CD4-positive, alpha-beta memory T cell (primary cell): Measurements from ENCODE around the gene SEMA3G. TPM values are rescaled to one million over a fixed set of nuclear protein-coding genes. Genes with fewer than 3 reads are reported as not detected.

Experiments
- CTCF ChIA-PET: fragments of 350-600 bp; sonication (Branson Sonifier 250); formaldehyde crosslinking; loops from one replicate; lab custom pipeline; 2021; ENCODE audit warnings: inconsistent platforms; ENCODE audit not compliant: partially characterized antibody; lab: Charles Lee
- POLR2A ChIA-PET: fragments of 350-600 bp; sonication (Branson Sonifier 250); formaldehyde crosslinking; loops from one replicate; lab custom pipeline; 2021; ENCODE audit not compliant: partially characterized antibody; lab: Charles Lee
- DNase-seq, 5 donors: peaks; one replicate each; pipeline versions ENCODE4 v3.0.0 to v3.0.0-alpha.2; 2020 to 2022; ENCODE audit warnings: mixed read lengths in 1 of 5
- H3K27ac ChIP-seq: one replicate; pipeline ENCODE4 v1.7.0; 2013; ENCODE audit warnings: low read depth, low read length
- H3K27me3 ChIP-seq: 2 replicates; pipeline ENCODE4 v1.7.0; 2013; ENCODE audit warnings: mild to moderate bottlenecking, low read length, moderate library complexity; ENCODE audit not compliant: insufficient read depth
- H3K36me3 ChIP-seq: 2 replicates; pipeline ENCODE4 v1.7.0; 2013; ENCODE audit warnings: mild to moderate bottlenecking, low read length, moderate library complexity; ENCODE audit not compliant: insufficient read depth
- H3K4me1 ChIP-seq: 2 replicates; pipeline ENCODE4 v1.7.0; 2013; ENCODE audit warnings: mild to moderate bottlenecking, low read length, moderate library complexity; ENCODE audit not compliant: insufficient read depth
- H3K4me3 ChIP-seq, 2 donors: one replicate each; pipeline ENCODE4 v1.7.0; 2013; ENCODE audit warnings: low read length in 2 of 2, mild to moderate bottlenecking in 1 of 2
- H3K9me3 ChIP-seq, 2 donors: one replicate each; pipeline ENCODE4 v1.7.0; 2013; ENCODE audit warnings: low read length in 2 of 2, control low read depth in 1 of 2; ENCODE audit not compliant: control insufficient read depth in 1 of 2
- H3K27ac Mint-ChIP-seq, 7 donors: one replicate each; pipeline ENCODE4 v1.8.0; 2020 to 2021; ENCODE audit warnings: mixed read lengths in 7 of 7, mild to moderate bottlenecking in 6 of 7, inconsistent platforms in 3 of 7, moderate library complexity in 3 of 7
- H3K27me3 Mint-ChIP-seq, 2 donors: one replicate each; pipeline ENCODE4 v1.8.0; 2020 to 2021; ENCODE audit warnings: mixed read lengths in 2 of 2
- H3K36me3 Mint-ChIP-seq, 2 donors: one replicate each; pipeline ENCODE4 v1.8.0; 2020 to 2021; ENCODE audit warnings: mixed read lengths in 2 of 2, inconsistent platforms in 1 of 2, mild to moderate bottlenecking in 1 of 2
- H3K4me1 Mint-ChIP-seq, 4 donors: one replicate each; pipeline ENCODE4 v1.8.0; 2020 to 2021; ENCODE audit warnings: mixed read lengths in 4 of 4, mild to moderate bottlenecking in 1 of 4
- H3K4me3 Mint-ChIP-seq, 8 donors: one replicate each; pipeline ENCODE4 v1.8.0; 2020 to 2021; ENCODE audit warnings: mixed read lengths in 8 of 8, mild to moderate bottlenecking in 7 of 8, moderate library complexity in 6 of 8, inconsistent platforms in 3 of 8
- H3K9me3 Mint-ChIP-seq, 8 donors: one replicate each; pipeline ENCODE4 v1.8.0; 2020 to 2021; ENCODE audit warnings: mixed read lengths in 8 of 8, mild to moderate bottlenecking in 5 of 8, inconsistent platforms in 3 of 8, moderate library complexity in 1 of 8
- intact Hi-C: fragments of 100-400 bp; cut with micrococcal nuclease; formaldehyde crosslinking; loops from one replicate; pipeline ENCODE4 v1.15.1; 2023
- polyA plus RNA-seq, 2 donors: library from polyadenylated mRNA; unstranded; fragments of 300-500 nt; fragmentation: Illumina TruSeq; gene quantifications; one replicate each; pipeline ENCODE4 v1.2.3, GENCODE V29; 2021
- total RNA-seq, 2 experiments: library from RNA; stranded (reverse); gene quantifications; one replicate each; pipeline ENCODE4 v1.2.3, GENCODE V29; 2021

The SEMA3G gene
- total and polyA plus RNA-seq, 4 experiments from 2014 or later = 0.17 to 0.29 (median 0.22) TPM; not detected in 1

DNA sequence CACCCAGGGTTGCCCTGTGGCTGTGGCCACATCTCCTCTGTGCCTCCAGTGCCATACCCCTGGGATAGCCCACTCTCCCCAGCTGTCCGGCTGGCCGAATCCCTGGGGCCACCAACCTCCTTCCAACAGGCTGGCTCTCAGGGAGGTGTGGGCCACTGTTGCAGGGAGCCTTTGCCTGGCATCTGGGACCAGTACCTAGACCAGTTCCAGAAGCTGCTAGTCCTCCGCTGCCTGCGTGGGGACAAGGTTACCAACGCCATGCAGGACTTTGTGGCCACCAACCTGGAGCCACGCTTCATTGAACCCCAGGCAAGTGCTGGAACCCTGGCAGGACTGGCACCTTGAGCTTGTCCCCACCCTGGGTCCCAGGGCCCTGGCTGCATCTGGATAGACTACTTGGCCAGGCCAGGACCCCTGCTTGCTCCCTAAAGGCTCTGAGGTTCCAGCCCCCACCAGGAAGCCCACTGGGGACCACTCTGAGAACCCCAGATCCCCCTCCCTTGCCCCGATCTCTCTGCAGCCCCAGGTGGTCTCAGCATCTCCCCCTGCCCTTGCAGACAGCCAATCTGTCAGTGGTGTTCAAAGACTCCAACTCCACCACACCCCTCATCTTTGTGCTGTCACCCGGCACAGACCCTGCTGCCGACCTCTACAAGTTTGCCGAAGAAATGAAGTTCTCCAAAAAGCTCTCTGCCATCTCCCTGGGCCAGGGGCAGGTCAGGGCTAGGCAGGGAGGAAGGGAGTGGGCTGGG, 50.0 kb downstream of the SEMA3G start:
- ChIA-PET POLR2A (no interaction called here), CTCF (interaction anchor here (0.6 kb wide), 1 partner anchor 17 kb away, joined by 5 read pairs; no protein-coding TSS in a partner anchor)
- Histone ChIP-seq H3K4me1 (no peaks in the 10 kb centered on the region), H3K36me3 (peaks cover 24% of the 10 kb centered on the region), H3K27me3 (no peaks in the 10 kb centered on the region), H3K4me3 (no peak overlapping the region), H3K9me3 (no peaks in the 10 kb centered on the region), H3K27ac (no peak overlapping the region)
- Mint-ChIP-seq H3K27ac (no peak overlapping the region), H3K4me1 (no peaks in the 10 kb centered on the region), H3K27me3 (no peaks in the 10 kb centered on the region), H3K4me3 (no peak overlapping the region), H3K9me3 (no peaks in the 10 kb centered on the region), H3K36me3 (peaks cover 29 to 50% of the 10 kb centered on the region in 2 donors)
- intact Hi-C loops = no loop called here
- DNase-seq = no peak

DNA sequence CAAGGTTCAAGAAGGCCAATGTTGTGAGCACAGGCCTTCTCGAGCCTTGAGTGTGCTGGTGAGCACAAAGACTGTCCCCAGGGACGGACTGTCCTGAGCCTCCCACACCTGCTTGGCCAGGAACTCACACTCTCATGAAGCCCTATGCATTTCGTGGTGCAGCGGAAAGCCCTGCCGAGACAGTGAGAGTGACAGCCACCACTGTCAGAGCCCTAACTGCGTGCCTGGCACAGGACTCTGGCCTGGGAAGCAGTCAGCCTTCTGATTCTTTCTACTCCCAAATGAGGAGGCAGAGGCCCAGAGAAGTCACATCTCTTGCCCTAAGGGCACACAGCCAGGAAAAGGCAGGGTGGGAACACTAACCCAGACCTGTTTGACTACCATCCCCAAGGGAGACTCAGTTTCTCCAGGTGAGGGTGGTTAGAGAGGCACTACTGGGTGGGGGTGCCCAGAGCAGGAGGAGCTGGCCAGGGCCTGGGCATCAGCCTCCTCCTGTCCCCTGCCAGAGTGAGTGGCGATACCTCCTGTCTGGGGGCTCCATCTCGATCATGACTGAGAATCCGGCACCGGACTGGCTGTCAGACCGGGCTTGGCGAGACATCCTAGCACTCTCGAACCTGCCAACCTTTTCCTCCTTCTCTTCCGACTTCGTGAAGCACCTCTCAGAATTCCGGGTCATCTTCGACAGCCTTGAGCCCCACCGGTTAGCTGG, 50.8 kb downstream of the SEMA3G start:
- Mint-ChIP-seq H3K36me3 (peaks cover 29 to 50% of the 10 kb centered on the region in 2 donors), H3K4me1 (no peaks in the 10 kb centered on the region), H3K27ac (no peak overlapping the region), H3K9me3 (no peaks in the 10 kb centered on the region), H3K4me3 (no peak overlapping the region), H3K27me3 (no peaks in the 10 kb centered on the region)
- Histone ChIP-seq H3K4me3 (no peak overlapping the region), H3K36me3 (peaks cover 21% of the 10 kb centered on the region), H3K27me3 (no peaks in the 10 kb centered on the region), H3K4me1 (no peaks in the 10 kb centered on the region), H3K27ac (no peak overlapping the region), H3K9me3 (no peaks in the 10 kb centered on the region)
- intact Hi-C loops = no loop called here
- ChIA-PET POLR2A (no interaction called here), CTCF (no interaction called here)
- no peak for DNase-seq

DNA sequence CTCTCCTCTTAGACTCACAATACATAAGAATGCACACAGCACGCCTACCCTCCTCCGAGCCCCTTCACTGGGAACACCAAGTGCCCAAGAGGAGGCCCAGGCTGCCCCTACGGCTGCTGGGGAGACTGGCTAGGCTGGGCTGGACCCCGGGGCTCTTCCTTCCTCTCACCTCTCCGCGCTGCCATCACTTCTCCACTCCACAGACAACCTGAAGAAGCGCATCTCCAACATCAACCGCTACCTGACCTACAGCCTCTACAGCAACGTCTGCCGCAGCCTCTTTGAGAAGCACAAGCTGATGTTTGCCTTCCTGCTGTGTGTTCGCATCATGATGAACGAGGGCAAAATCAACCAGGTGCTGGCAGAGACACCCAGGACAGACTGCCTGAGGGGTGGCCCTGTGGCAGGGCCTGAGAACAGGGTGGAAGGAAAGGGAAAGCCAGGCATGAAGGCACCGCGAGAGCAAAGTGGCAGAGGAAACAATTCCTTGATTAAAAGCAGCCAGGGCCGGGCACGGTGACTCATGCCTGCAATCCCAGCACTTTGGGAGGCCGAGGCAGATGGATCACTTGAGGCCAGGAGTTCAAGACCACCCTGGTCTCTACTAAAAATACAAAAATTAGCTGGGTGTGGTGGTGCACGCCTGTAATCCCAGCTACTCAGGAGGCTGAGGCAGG, 51.6 kb downstream of the SEMA3G start:
- Histone ChIP-seq H3K36me3 (peaks cover 27% of the 10 kb centered on the region), H3K4me3 (no peak overlapping the region), H3K9me3 (no peaks in the 10 kb centered on the region), H3K4me1 (no peaks in the 10 kb centered on the region), H3K27ac (no peak overlapping the region), H3K27me3 (no peaks in the 10 kb centered on the region)
- ChIA-PET POLR2A (no interaction called here), CTCF (no interaction called here)
- H3K27ac Mint-ChIP-seq = peak overlapping the region in 4 of 7 donors; percentile 2 to 47 (median 18)
- H3K4me3 Mint-ChIP-seq = no peak overlapping the region
- H3K9me3 Mint-ChIP-seq = no peaks in the 10 kb centered on the region
- no peaks in the 10 kb centered on the region for H3K27me3 Mint-ChIP-seq
- peaks cover 32 to 49% of the 10 kb centered on the region in 2 donors for H3K36me3 Mint-ChIP-seq
- no peaks in the 10 kb centered on the region for H3K4me1 Mint-ChIP-seq
- no peak for DNase-seq
- intact Hi-C loops = no loop called here

DNA sequence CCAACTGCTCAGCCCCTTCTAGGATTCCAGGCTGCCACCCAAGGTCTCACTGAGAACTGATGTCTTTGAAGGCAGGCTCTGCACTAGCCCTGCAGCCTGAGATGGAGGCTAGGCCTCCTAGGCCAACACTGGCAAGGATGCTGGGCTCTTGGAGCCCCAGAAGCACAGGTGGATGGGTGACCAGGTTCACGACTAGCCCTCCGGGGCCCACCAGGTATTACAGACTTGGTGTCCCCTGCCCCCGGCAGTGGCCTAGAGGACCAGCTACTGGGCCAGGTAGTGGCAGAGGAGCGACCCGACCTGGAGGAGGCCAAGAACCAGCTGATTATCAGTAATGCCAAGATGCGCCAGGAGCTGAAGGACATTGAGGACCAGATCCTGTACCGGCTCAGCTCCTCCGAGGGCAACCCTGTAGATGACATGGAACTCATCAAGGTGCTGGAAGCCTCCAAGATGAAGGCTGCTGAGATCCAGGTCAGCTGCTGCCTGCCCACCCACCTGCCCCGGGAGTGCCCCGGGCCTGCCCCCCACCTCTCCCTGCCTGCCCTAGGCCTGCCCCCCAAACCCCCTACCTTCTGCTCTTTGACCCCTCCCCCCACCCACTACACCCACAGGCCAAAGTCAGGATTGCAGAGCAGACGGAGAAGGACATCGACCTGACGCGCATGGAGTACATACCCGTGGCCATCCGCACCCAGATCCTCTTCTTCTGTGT, 52.5 kb downstream of the SEMA3G start:
- ChIA-PET POLR2A (no interaction called here), CTCF (no interaction called here)
- Mint-ChIP-seq H3K36me3 (peaks cover 30 to 40% of the 10 kb centered on the region in 2 donors), H3K4me1 (no peaks in the 10 kb centered on the region), H3K27me3 (no peaks in the 10 kb centered on the region), H3K9me3 (no peaks in the 10 kb centered on the region), H3K4me3 (no peak overlapping the region), H3K27ac (no peak overlapping the region)
- intact Hi-C loops = no loop called here
- Histone ChIP-seq H3K4me3 (no peak overlapping the region), H3K4me1 (no peaks in the 10 kb centered on the region), H3K27me3 (no peaks in the 10 kb centered on the region), H3K36me3 (peaks cover 31% of the 10 kb centered on the region), H3K9me3 (no peaks in the 10 kb centered on the region), H3K27ac (no peak overlapping the region)
- DNase-seq = no peak

DNA sequence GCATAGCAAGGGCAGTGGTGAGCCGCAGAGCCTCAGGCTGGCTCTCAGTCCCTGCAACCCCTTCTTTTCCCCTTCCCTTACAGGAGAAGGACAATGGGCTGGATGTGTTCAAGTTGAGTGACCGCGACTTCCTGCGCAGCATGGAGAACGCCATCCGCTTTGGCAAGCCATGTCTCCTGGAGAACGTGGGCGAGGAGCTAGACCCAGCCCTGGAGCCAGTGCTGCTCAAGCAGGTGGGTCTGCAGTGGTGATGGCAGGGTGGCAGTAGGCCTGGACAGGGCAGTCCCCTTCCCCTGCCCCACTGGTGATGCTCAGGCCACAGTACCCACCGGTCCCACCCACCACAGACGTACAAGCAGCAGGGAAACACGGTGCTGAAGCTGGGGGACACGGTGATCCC, 53.8 kb downstream of the SEMA3G start:
- no peak overlapping the region for H3K27ac Mint-ChIP-seq
- H3K9me3 Mint-ChIP-seq = no peaks in the 10 kb centered on the region
- no peaks in the 10 kb centered on the region for H3K4me1 ChIP-seq
- intact Hi-C loops = no loop called here
- peaks cover 38% of the 10 kb centered on the region for H3K36me3 ChIP-seq
- no peaks in the 10 kb centered on the region for H3K27me3 Mint-ChIP-seq
- no peak for DNase-seq
- H3K9me3 ChIP-seq = no peaks in the 10 kb centered on the region
- H3K4me3 Mint-ChIP-seq = no peak overlapping the region
- no peaks in the 10 kb centered on the region for H3K27me3 ChIP-seq
- no peak overlapping the region for H3K4me3 ChIP-seq
- H3K27ac ChIP-seq = no peak overlapping the region
- peaks cover 28 to 34% of the 10 kb centered on the region in 2 donors for H3K36me3 Mint-ChIP-seq
- CTCF ChIA-PET = interaction anchor here (0.8 kb wide), 1 partner anchor 57 kb away, joined by 3 read pairs; no protein-coding TSS in a partner anchor
- H3K4me1 Mint-ChIP-seq = no peaks in the 10 kb centered on the region
- POLR2A ChIA-PET = no interaction called here

DNA sequence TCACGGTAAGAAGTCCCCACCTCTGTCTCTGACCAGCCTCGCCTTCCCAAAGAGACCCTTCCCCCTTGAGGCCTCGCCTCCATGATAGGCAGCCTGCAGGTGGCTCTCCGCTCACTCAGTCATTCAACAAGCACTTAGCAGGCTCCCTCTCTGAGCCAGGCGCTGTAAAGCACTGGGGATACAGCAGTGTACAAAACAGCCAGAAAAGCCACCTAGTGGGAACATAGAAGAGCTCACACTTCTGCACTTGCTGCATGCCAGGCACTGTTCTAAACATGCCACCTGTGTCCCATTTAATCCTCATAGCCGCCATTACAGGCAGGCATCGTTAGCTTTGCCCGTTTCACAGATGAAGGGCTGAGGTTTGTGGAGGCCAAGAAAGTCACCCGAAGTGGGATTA, 56.0 kb downstream of the SEMA3G start:
- H3K27ac ChIP-seq = no peak overlapping the region
- Mint-ChIP-seq H3K27ac (no peak overlapping the region), H3K4me1 (no peaks in the 10 kb centered on the region), H3K27me3 (no peaks in the 10 kb centered on the region), H3K4me3 (no peak overlapping the region), H3K9me3 (peaks cover 0 to 2% (median 0%) of the 10 kb centered on the region in 8 donors), H3K36me3 (peaks cover 22 to 36% of the 10 kb centered on the region in 2 donors)
- no peaks in the 10 kb centered on the region for H3K9me3 ChIP-seq
- intact Hi-C loops = no loop called here
- peaks cover 38% of the 10 kb centered on the region for H3K36me3 ChIP-seq
- no peaks in the 10 kb centered on the region for H3K27me3 ChIP-seq
- ChIA-PET CTCF (no interaction called here), POLR2A (no interaction called here)
- H3K4me1 ChIP-seq = no peaks in the 10 kb centered on the region
- DNase-seq = no peak
- H3K4me3 ChIP-seq = no peak overlapping the region
